GM12864 (cell line): ENCODE results near the gene NKAPL.
"Not testable (repeated sequence)": the region's sequence is repeated elsewhere in the genome, so short reads cannot be mapped to it uniquely, and the experiment has no call there.

ENCODE experiments used
- DNase-seq: peaks from one replicate; pipeline ENCODE4 v3.0.0-alpha.2; 2011; ENCODE audit warnings: low read depth
- H3K4me3 ChIP-seq: 2 replicates; pipeline ENCODE4 v1.5.1; 2011; ENCODE audit warnings: mild to moderate bottlenecking, low read depth, low read length, control low read depth
- TF ChIP-seq, protein P1 (sequence below): IDR thresholded peaks from 2 replicates; pipeline ENCODE4 v1.5.1; 2011; ENCODE audit warnings: low read depth, mild to moderate bottlenecking, moderate library complexity, low read length, control low read depth, inconsistent platforms; ENCODE audit errors: missing control alignments

Gene NKAPL

GRCh38 chr6:28296520-28297060 lies 37.5 kb downstream of the NKAPL start:
- no peak overlapping the region for H3K4me3 ChIP-seq
- no peak for DNase-seq
- TF ChIP-seq, protein P1, sequence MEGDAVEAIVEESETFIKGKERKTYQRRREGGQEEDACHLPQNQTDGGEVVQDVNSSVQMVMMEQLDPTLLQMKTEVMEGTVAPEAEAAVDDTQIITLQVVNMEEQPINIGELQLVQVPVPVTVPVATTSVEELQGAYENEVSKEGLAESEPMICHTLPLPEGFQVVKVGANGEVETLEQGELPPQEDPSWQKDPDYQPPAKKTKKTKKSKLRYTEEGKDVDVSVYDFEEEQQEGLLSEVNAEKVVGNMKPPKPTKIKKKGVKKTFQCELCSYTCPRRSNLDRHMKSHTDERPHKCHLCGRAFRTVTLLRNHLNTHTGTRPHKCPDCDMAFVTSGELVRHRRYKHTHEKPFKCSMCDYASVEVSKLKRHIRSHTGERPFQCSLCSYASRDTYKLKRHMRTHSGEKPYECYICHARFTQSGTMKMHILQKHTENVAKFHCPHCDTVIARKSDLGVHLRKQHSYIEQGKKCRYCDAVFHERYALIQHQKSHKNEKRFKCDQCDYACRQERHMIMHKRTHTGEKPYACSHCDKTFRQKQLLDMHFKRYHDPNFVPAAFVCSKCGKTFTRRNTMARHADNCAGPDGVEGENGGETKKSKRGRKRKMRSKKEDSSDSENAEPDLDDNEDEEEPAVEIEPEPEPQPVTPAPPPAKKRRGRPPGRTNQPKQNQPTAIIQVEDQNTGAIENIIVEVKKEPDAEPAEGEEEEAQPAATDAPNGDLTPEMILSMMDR: no peak

GRCh38 chr6:28303570-28303969 lies 44.5 kb downstream of the NKAPL start:
- peak; percentile 2 for DNase-seq
- TF ChIP-seq, protein P1: no peak

DNA sequence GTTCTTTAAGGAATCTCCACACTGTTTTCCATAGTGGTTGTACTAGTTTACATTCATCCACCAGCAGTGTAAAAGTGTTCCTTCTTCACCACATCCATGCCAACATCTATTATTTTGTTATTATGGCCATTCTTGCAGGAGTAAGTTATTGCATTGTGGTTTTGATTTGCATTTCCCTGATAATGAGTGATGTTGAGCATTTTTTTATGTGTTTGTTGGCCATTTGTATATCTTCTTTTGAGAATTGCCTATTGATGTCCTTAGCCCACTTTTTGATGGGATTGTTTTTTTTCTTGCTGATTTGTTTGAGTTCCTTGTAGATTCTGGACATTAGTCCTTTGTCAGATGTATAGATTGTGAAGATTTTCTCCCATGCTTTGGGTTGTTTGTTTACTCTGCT lies 47.3 kb downstream of the NKAPL start:
- not testable (repeated sequence) for H3K4me3 ChIP-seq, DNase-seq

More at GRCh38 chr6:28303570-28303969, 44.5 kb downstream of the NKAPL start:
- H3K4me3 ChIP-seq: no peak overlapping the region
